GOT3 (cell line): ENCODE results near the gene CCSER1.

Experiments
- DNase-seq: peaks from one replicate; lab custom pipeline; 2025; ENCODE audit warnings: mixed read lengths; lab: John Stamatoyannopoulos, UW

CCSER1 gene

GRCh38 chr4:90198086-90198847 lies 71.1 kb downstream of the CCSER1 start:
- no peak for DNase-seq

- no peak for DNase-seq
These were observed 80.8 kb downstream of the CCSER1 start for GRCh38 chr4:90207887-90208454.

- DNase-seq = no peak
These were observed 82.7 kb downstream of the CCSER1 start for GRCh38 chr4:90209922-90210321.

GRCh38 chr4:90211174-90211573 lies 84.0 kb downstream of the CCSER1 start:
- DNase-seq = no peak

GRCh38 chr4:90215286-90215685 lies 88.1 kb downstream of the CCSER1 start:
- DNase-seq = no peak

- no peak for DNase-seq
These were observed 92.6 kb downstream of the CCSER1 start for GRCh38 chr4:90219822-90220221.

- DNase-seq = no peak
These were observed 93.3 kb downstream of the CCSER1 start for GRCh38 chr4:90220459-90220858.

- no peak for DNase-seq
These were observed 99.5 kb downstream of the CCSER1 start for GRCh38 chr4:90226734-90227133.

GRCh38 chr4:90227177-90227576 lies 100.0 kb downstream of the CCSER1 start:
- DNase-seq = no peak

- no peak for DNase-seq
These were observed 107.8 kb downstream of the CCSER1 start for GRCh38 chr4:90234916-90235547.

GRCh38 chr4:90237751-90238530 lies 110.7 kb downstream of the CCSER1 start:
- DNase-seq = no peak

- DNase-seq = no peak
These were observed 113.1 kb downstream of the CCSER1 start for GRCh38 chr4:90240333-90240732.

- no peak for DNase-seq
These were observed 113.8 kb downstream of the CCSER1 start for GRCh38 chr4:90241008-90241407.

GRCh38 chr4:90245837-90246236 lies 118.6 kb downstream of the CCSER1 start:
- DNase-seq = no peak

GRCh38 chr4:90246816-90247215 lies 119.6 kb downstream of the CCSER1 start:
- no peak for DNase-seq

GRCh38 chr4:90254357-90254756 lies 127.2 kb downstream of the CCSER1 start:
- no peak for DNase-seq

GRCh38 chr4:90274175-90274574 lies 147.0 kb downstream of the CCSER1 start:
- DNase-seq = no peak

- DNase-seq = no peak
These were observed 153.8 kb downstream of the CCSER1 start for GRCh38 chr4:90280954-90281353.

- DNase-seq = no peak
These were observed 154.6 kb downstream of the CCSER1 start for GRCh38 chr4:90281541-90282355.

- no peak for DNase-seq
These were observed 163.2 kb downstream of the CCSER1 start for GRCh38 chr4:90290345-90290744.

- DNase-seq = no peak
These were observed 165.2 kb downstream of the CCSER1 start for GRCh38 chr4:90292438-90292837.

GRCh38 chr4:90293320-90293719 lies 166.1 kb downstream of the CCSER1 start:
- DNase-seq = no peak
